ENCODE results near the gene TSPAN9. TPM values are rescaled to one million over a fixed set of nuclear protein-coding genes. Genes with fewer than 3 reads are reported as not detected.
A peak's percentile ranks its signal among the peaks of the same experiment; 100 is the strongest.

Gene TSPAN9
- total RNA-seq, 1 donor from 2014 or later = 70.8 TPM

GRCh38 chr12:3303410-3304136 lies 226.4 kb downstream of the TSPAN9 start:
- DNase-seq = peak; percentile 41

GRCh38 chr12:3304436-3305165 lies 227.4 kb downstream of the TSPAN9 start:
- peak; percentile 89 for DNase-seq

GRCh38 chr12:3305464-3305863 lies 228.3 kb downstream of the TSPAN9 start:
- no peak for DNase-seq

- no peak for DNase-seq
These were observed 228.9 kb downstream of the TSPAN9 start for GRCh38 chr12:3305904-3306619.

GRCh38 chr12:3307389-3307788 lies 230.2 kb downstream of the TSPAN9 start:
- no peak for DNase-seq

GRCh38 chr12:3308063-3308462 lies 230.9 kb downstream of the TSPAN9 start:
- DNase-seq = no peak

GRCh38 chr12:3308609-3309008 lies 231.4 kb downstream of the TSPAN9 start:
- no peak for DNase-seq

- DNase-seq = no peak
These were observed 232.6 kb downstream of the TSPAN9 start for GRCh38 chr12:3309805-3310204.

- DNase-seq = no peak
These were observed 233.3 kb downstream of the TSPAN9 start for GRCh38 chr12:3310271-3311026.

GRCh38 chr12:3311027-3311402 lies 233.8 kb downstream of the TSPAN9 start:
- no peak for DNase-seq

- no peak for DNase-seq
These were observed 234.4 kb downstream of the TSPAN9 start for GRCh38 chr12:3311491-3312103.

GRCh38 chr12:3313066-3313465 lies 235.9 kb downstream of the TSPAN9 start:
- DNase-seq = no peak

GRCh38 chr12:3313675-3314663 lies 236.8 kb downstream of the TSPAN9 start:
- peak; percentile 66 for DNase-seq

- peak; percentile 87 for DNase-seq
These were observed 238.1 kb downstream of the TSPAN9 start for GRCh38 chr12:3315201-3315661.

GRCh38 chr12:3316776-3317480 lies 239.7 kb downstream of the TSPAN9 start:
- no peak for DNase-seq

GRCh38 chr12:3317481-3317815 lies 240.3 kb downstream of the TSPAN9 start:
- DNase-seq = no peak

- DNase-seq = no peak
These were observed 240.8 kb downstream of the TSPAN9 start for GRCh38 chr12:3317841-3318501.

GRCh38 chr12:3319723-3320492 lies 242.7 kb downstream of the TSPAN9 start:
- DNase-seq = no peak

Data from dermis blood vessel endothelial cell (primary cell).